Activated CD4-positive, alpha-beta memory T cell treated with anti-CD3 and anti-CD28 coated beads for 36 hours (primary cell): ENCODE measurements around the gene DMAP1. TPM values are rescaled to one million over a fixed set of nuclear protein-coding genes. Genes with fewer than 3 reads are reported as not detected.

ENCODE experiments used
- CTCF ChIA-PET: fragments of 350-600 bp; sonication (Branson Sonifier 250); formaldehyde crosslinking; loops from one replicate; lab custom pipeline; 2021; ENCODE audit warnings: antibody characterized with exemption, inconsistent platforms; lab: Charles Lee
- POLR2A ChIA-PET: fragments of 350-600 bp; sonication (Branson Sonifier 250); formaldehyde crosslinking; loops from one replicate; lab custom pipeline; 2021; ENCODE audit warnings: antibody characterized with exemption; lab: Charles Lee
- DNase-seq: peaks from one replicate; pipeline ENCODE4 v3.0.0-alpha.2; 2020
- H3K27ac Mint-ChIP-seq: one replicate; pipeline ENCODE4 v1.8.0; 2021; ENCODE audit warnings: mixed read lengths
- H3K27me3 Mint-ChIP-seq: one replicate; pipeline ENCODE4 v1.8.0; 2021; ENCODE audit warnings: mixed read lengths
- H3K36me3 Mint-ChIP-seq: one replicate; pipeline ENCODE4 v1.8.0; 2021; ENCODE audit warnings: mixed read lengths
- H3K4me1 Mint-ChIP-seq: one replicate; pipeline ENCODE4 v1.8.0; 2021; ENCODE audit warnings: low read depth, mixed read lengths
- H3K4me3 Mint-ChIP-seq: one replicate; pipeline ENCODE4 v1.8.0; 2021; ENCODE audit warnings: mild to moderate bottlenecking, mixed read lengths
- H3K9me3 Mint-ChIP-seq: one replicate; pipeline ENCODE4 v1.8.0; 2021; ENCODE audit warnings: mixed read lengths
- intact Hi-C: fragments of 100-400 bp; cut with micrococcal nuclease; formaldehyde crosslinking; loops from one replicate; pipeline ENCODE4 v1.15.1; 2023
- total RNA-seq, 2 experiments: library from RNA; stranded (reverse); gene quantifications; one replicate each; pipeline ENCODE4 v1.2.3, GENCODE V29; 2021

Gene DMAP1
- total RNA-seq, 2 experiments from 2014 or later: 31.1 to 32.8 TPM

DNA sequence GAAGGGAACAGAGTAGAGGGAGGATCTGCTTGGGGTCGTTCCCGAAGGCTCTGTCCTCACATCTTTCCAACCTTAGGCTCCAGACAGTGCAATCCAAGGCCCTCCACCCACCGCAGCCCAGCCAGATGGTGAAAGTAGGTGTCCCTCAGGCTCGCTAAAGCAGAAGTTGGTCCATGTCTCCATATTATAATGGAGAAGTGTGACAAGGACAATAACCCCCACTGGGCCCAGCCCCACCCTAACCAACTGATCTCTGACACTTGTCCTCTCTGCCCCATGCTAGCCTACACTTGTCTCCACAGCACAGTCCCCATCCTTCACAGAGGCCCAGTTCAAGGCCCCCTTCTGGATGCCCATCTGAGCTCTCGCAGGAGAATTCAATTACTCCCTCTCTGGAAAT, 48.7 kb downstream of the DMAP1 start:
- H3K9me3 Mint-ChIP-seq: no peaks in the 10 kb centered on the region
- DNase-seq: no peak
- H3K36me3 Mint-ChIP-seq: peaks cover 2% of the 10 kb centered on the region
- H3K27me3 Mint-ChIP-seq: no peaks in the 10 kb centered on the region
- H3K4me3 Mint-ChIP-seq: no peak overlapping the region
- H3K4me1 Mint-ChIP-seq: peaks cover 5% of the 10 kb centered on the region
- CTCF ChIA-PET: no interaction called here
- POLR2A ChIA-PET: no interaction called here
- no peak overlapping the region for H3K27ac Mint-ChIP-seq
- intact Hi-C loops: no loop called here

- no peaks in the 10 kb centered on the region for H3K27me3 Mint-ChIP-seq
- CTCF ChIA-PET: no interaction called here
- peaks cover 2% of the 10 kb centered on the region for H3K36me3 Mint-ChIP-seq
- H3K27ac Mint-ChIP-seq: no peak overlapping the region
- H3K9me3 Mint-ChIP-seq: no peaks in the 10 kb centered on the region
- POLR2A ChIA-PET: no interaction called here
- intact Hi-C loops: no loop called here
- no peak overlapping the region for H3K4me3 Mint-ChIP-seq
- peaks cover 5% of the 10 kb centered on the region for H3K4me1 Mint-ChIP-seq
- DNase-seq: no peak
Observed at GRCh38 chr1:44262414-44262813, 49.1 kb downstream of the DMAP1 start.

DNA sequence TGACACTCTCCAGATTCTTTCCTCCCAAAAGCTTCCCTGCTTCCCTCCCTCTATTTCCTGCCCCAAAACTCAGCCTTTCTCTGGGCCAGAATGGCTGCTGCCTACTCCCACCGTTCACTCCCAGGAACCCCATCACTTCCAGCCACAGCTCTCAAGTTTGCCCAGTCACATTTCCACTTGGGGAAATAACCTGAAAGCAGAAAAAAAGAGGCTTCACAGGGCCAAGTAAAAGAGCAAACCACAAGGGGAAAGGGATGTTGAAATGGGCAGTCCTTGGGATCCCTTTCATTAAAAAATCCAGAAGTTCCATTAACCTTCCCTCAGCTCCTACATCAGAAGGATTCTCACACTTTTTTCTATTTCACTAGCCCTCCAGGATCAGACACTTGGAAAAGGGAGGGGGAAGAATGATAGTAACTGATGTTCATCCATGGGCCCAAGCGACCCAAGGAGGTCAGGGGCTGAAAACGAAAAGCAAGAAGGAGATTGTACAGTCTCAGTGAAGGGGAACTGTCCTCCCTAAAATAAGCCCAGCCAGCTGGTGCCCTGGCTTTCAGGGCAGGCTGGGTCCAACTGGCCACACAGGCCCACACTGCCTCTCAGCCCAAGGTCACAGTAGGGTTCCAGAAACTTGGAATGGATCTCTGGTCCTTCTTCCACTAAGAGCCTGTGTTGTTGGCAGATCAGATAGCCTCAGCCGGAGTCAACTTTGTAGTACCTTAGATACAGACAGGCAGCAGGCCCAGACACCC, 49.7 kb downstream of the DMAP1 start:
- H3K9me3 Mint-ChIP-seq: no peaks in the 10 kb centered on the region
- intact Hi-C loops: no loop called here
- CTCF ChIA-PET: no interaction called here
- POLR2A ChIA-PET: no interaction called here
- no peak overlapping the region for H3K4me3 Mint-ChIP-seq
- H3K27ac Mint-ChIP-seq: no peak overlapping the region
- peaks cover 5% of the 10 kb centered on the region for H3K4me1 Mint-ChIP-seq
- DNase-seq: no peak
- H3K36me3 Mint-ChIP-seq: peaks cover 2% of the 10 kb centered on the region
- no peaks in the 10 kb centered on the region for H3K27me3 Mint-ChIP-seq

DNA sequence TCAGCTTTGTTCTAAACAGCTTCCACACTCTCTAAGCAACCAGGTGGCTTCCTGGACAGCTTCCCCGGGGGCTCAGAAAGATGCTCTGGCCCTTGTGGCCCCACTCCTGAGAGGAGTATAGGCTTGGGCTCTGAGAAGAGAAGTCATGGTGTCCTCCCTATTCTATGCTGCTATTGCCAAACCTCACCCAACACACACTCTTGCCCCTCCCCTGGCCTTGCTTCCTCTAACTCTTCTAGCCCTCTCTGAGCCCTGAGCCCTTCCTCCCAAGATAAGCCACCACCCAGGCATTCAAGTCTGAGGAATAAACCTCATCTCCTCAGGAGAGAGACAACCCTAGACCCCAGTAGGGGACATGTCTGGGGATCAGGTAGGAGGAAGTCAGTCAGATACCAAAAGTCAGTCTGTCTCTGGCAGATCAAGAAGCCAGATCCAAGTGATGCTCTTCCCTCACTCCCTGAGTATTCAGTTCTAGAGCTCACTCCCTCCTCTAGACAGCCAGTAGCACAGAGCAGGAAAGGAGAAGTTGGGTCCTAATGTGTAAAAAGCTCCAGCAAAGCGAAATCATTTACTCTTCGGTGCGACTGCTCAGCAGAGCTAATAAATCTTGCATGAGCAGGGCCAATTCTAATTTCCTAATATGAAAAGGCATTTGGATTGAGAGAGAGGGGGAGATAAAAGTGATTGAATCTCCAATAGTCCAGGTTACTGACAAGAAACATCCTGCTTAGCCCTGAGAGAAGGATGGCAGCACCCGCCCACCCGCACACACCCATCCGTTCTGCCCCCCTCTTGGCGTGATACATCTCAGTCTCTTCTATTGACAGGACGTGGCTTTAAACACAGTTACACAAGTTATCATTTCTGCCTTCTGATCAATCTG, 50.5 kb downstream of the DMAP1 start:
- intact Hi-C loops: no loop called here
- no peak overlapping the region for H3K4me3 Mint-ChIP-seq
- peaks cover 2% of the 10 kb centered on the region for H3K36me3 Mint-ChIP-seq
- no peak for DNase-seq
- no peaks in the 10 kb centered on the region for H3K9me3 Mint-ChIP-seq
- H3K27ac Mint-ChIP-seq: no peak overlapping the region
- H3K4me1 Mint-ChIP-seq: peaks cover 5% of the 10 kb centered on the region
- CTCF ChIA-PET: no interaction called here
- POLR2A ChIA-PET: no interaction called here
- H3K27me3 Mint-ChIP-seq: no peaks in the 10 kb centered on the region

- intact Hi-C loops: no loop called here
- no peak overlapping the region for H3K4me3 Mint-ChIP-seq
- H3K4me1 Mint-ChIP-seq: peaks cover 5% of the 10 kb centered on the region
- DNase-seq: no peak
- no peaks in the 10 kb centered on the region for H3K9me3 Mint-ChIP-seq
- H3K27me3 Mint-ChIP-seq: no peaks in the 10 kb centered on the region
- ChIA-PET POLR2A (no interaction called here), CTCF (no interaction called here)
- H3K36me3 Mint-ChIP-seq: peaks cover 2% of the 10 kb centered on the region
- H3K27ac Mint-ChIP-seq: no peak overlapping the region
Observed at GRCh38 chr1:44264451-44264771, 51.1 kb downstream of the DMAP1 start.

DNA sequence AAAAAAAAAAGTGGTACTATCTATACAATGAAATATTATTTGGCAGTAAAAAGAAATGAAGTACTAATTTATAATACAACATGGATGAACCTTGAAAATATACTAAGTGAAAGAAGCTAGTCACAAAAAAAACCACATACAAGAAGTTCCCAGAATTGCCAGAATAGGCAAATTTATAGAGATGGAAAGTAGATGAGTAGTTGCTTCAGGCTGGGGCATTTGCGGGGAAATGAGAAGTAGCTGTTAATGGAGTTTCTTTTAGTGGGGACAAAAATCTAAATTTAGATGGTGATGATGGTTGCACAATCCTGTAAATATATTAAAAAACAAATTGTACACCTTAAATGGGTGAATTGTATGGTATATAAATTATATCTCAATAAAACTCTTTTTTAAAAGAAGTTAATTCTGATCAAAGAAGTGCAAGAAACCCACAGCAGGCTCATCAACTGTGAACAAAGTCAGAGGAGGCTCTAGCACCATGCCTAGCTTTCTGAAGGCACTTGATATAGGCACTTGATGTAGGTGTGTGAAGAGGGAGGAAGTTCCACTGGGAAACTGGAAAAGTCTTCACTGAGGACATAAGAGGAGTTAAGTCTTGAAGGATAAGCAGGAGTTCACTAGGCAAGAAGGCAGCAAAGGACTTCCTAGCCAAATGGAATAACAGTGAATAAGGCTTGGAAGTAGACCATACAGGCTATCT, 52.5 kb downstream of the DMAP1 start:
- ChIA-PET POLR2A (no interaction called here), CTCF (interaction anchor here (1.6 kb wide), 1 partner anchor 10 kb away, joined by 3 read pairs; no protein-coding TSS in a partner anchor)
- intact Hi-C loops: no loop called here
- Mint-ChIP-seq H3K27ac (no peak overlapping the region), H3K4me1 (peaks cover 5% of the 10 kb centered on the region), H3K9me3 (no peaks in the 10 kb centered on the region), H3K36me3 (peaks cover 2% of the 10 kb centered on the region), H3K4me3 (no peak overlapping the region), H3K27me3 (no peaks in the 10 kb centered on the region)
- no peak for DNase-seq

GRCh38 chr1:44266400-44267344, 53.4 kb downstream of the DMAP1 start:
- DNase-seq: no peak
- CTCF ChIA-PET: interaction anchor here (1.6 to 2.3 kb wide), 2 partner anchors 9 to 52 kb away, joined by 3 to 6 read pairs; no protein-coding TSS in a partner anchor
- Mint-ChIP-seq H3K36me3 (no peaks in the 10 kb centered on the region), H3K4me3 (no peak overlapping the region), H3K4me1 (peaks cover 5% of the 10 kb centered on the region), H3K9me3 (no peaks in the 10 kb centered on the region), H3K27ac (no peak overlapping the region), H3K27me3 (no peaks in the 10 kb centered on the region)
- intact Hi-C loops: no loop called here
- POLR2A ChIA-PET: no interaction called here

GRCh38 chr1:44267438-44267837, 54.2 kb downstream of the DMAP1 start:
- intact Hi-C loops: no loop called here
- ChIA-PET POLR2A (no interaction called here), CTCF (interaction anchor here (1.5 to 2.3 kb wide), 3 partner anchors 8 to 51 kb away, joined by 3 to 6 read pairs (median 5); no protein-coding TSS in a partner anchor)
- peaks cover 5% of the 10 kb centered on the region for H3K4me1 Mint-ChIP-seq
- DNase-seq: no peak
- no peaks in the 10 kb centered on the region for H3K36me3 Mint-ChIP-seq
- no peak overlapping the region for H3K4me3 Mint-ChIP-seq
- H3K9me3 Mint-ChIP-seq: no peaks in the 10 kb centered on the region
- H3K27me3 Mint-ChIP-seq: no peaks in the 10 kb centered on the region
- H3K27ac Mint-ChIP-seq: no peak overlapping the region

DNA sequence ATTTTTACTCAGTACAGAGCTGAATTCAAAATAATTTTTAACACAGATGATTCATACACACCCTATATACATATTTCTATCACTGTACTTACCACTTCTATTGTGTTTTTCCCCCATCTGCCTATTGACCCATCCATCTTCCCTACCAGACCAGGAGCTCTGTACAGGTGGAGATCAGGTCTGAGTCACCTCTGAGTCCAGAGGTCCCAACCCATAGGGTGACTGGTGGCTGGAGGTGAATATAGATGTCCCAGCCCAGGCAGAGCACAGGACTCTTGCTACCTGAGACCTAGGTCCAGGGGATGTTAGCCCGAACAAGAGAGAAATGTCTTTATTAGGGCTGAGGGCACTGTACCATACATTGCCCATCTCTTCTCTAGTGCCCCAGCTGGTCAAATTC, 54.8 kb downstream of the DMAP1 start:
- H3K4me1 Mint-ChIP-seq: peaks cover 5% of the 10 kb centered on the region
- POLR2A ChIA-PET: no interaction called here
- H3K9me3 Mint-ChIP-seq: no peaks in the 10 kb centered on the region
- H3K27me3 Mint-ChIP-seq: no peaks in the 10 kb centered on the region
- no peak for DNase-seq
- CTCF ChIA-PET: interaction anchor here (1.5 to 2.3 kb wide), 2 partner anchors 50 kb away, joined by 5 to 6 read pairs; no protein-coding TSS in a partner anchor
- H3K27ac Mint-ChIP-seq: no peak overlapping the region
- intact Hi-C loops: no loop called here
- H3K4me3 Mint-ChIP-seq: no peak overlapping the region
- no peaks in the 10 kb centered on the region for H3K36me3 Mint-ChIP-seq
